ENCODE data around the gene CCR9. TPM values are rescaled to one million over a fixed set of nuclear protein-coding genes. Genes with fewer than 3 reads are reported as not detected.
"Not testable (repeated sequence)": the region's sequence is repeated elsewhere in the genome, so short reads cannot be mapped to it uniquely, and the experiment has no call there.

The CCR9 gene
- total and polyA plus RNA-seq, 8 donors = 0.12 TPM; not detected in 7

DNA sequence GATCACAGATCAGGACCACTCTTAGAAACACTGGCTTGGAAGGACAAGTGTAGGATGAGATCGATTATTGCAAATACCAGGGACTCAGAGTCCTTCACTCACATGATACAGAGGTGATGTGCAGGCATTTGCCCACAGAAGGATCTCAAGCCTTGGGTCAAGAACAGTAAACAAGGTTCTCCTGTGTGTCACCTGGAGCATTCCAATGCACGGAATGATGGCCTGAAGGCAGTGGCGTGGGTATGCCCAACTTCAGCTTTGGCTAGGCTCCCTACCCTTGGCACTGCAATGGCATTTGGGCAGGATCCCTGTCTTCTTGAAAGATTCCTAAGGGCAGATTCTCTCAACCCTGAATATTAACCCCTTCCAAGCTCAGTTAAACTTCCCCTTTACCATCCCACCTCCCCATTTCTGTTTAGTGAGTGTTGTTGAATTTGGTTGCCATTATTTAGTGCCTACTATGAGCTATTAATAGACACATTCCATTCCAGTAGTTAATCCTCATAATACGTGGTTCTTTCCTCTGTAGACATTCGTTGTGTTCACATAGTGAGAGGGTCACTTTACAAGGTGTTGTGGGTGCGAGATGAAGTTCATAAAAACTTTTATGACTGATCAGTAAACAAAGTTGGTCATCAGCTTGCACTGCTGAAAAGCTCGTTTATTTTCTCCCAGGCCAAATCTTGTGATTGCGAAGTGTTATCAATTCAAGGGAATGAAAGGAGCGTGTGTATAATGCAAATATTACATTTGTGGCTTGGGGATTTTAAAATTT lies 43.3 kb upstream of the CCR9 start:
- Histone ChIP-seq H3K27me3 (no peaks in the 10 kb centered on the region), H3K27ac (no peak overlapping the region), H3K4me1 (peaks cover 0 to 7% (median 0%) of the 10 kb centered on the region in 3 donors), H3K9me3 (no peaks in the 10 kb centered on the region), H3K4me3 (no peak overlapping the region), H3K36me3 (no peaks in the 10 kb centered on the region)
- ATAC-seq (no peak), FAIRE-seq (no peak), DNase-seq (no peak)
- 72 to 80% methylated on average over 9 of the region's 9 CpGs for WGBS, 2 donors
- intact Hi-C loops (cut with DNase I) = no loop called here
- TF ChIP-seq, protein P1, sequence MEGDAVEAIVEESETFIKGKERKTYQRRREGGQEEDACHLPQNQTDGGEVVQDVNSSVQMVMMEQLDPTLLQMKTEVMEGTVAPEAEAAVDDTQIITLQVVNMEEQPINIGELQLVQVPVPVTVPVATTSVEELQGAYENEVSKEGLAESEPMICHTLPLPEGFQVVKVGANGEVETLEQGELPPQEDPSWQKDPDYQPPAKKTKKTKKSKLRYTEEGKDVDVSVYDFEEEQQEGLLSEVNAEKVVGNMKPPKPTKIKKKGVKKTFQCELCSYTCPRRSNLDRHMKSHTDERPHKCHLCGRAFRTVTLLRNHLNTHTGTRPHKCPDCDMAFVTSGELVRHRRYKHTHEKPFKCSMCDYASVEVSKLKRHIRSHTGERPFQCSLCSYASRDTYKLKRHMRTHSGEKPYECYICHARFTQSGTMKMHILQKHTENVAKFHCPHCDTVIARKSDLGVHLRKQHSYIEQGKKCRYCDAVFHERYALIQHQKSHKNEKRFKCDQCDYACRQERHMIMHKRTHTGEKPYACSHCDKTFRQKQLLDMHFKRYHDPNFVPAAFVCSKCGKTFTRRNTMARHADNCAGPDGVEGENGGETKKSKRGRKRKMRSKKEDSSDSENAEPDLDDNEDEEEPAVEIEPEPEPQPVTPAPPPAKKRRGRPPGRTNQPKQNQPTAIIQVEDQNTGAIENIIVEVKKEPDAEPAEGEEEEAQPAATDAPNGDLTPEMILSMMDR (IDR thresholded peaks at IDR 0.05) = no peak

DNA sequence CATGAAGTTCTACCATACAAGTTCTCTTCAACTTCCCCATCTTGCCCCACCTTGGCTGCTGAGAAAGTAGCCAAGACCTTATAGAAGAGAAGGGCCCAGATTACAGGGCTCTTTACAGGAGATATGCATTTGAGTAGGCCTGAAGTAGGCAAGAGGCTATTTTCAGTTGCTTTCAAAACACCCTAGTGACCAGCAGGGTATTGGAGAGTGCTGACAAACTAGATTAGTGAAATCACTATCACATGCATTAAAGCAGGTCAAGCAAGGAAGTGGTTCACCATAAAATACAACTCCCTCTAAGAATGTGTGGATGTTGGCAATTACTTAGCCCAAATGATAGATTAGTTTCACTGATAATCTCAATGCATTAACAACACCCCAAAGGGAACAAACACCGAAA lies 41.7 kb upstream of the CCR9 start:
- 89 to 91% methylated on average over 1 of the region's 1 CpG for WGBS, 2 donors
- no peaks in the 10 kb centered on the region for H3K27me3 ChIP-seq
- no peaks in the 10 kb centered on the region for H3K9me3 ChIP-seq

GRCh38 chr3:45848392-45848791 lies 38.0 kb upstream of the CCR9 start:
- no peak overlapping the region for H3K4me3 ChIP-seq
- FAIRE-seq (no peak), ATAC-seq (no peak), DNase-seq (no peak)
- H3K36me3 ChIP-seq = no peaks in the 10 kb centered on the region
- no peaks in the 10 kb centered on the region for H3K9me3 ChIP-seq
- no peak overlapping the region for H3K27ac ChIP-seq
- H3K27me3 ChIP-seq = no peaks in the 10 kb centered on the region
- H3K4me1 ChIP-seq = no peaks in the 10 kb centered on the region
- 96 to 100% methylated on average over 1 of the region's 1 CpG for WGBS, 2 donors
- TF ChIP-seq, protein P1 (IDR thresholded peaks at IDR 0.05) = no peak
- intact Hi-C loops (cut with DNase I) = no loop called here

More for the DNA sequence above, 41.7 kb upstream of the CCR9 start:
- no peak overlapping the region for H3K27ac ChIP-seq
- TF ChIP-seq, protein P1 (IDR thresholded peaks at IDR 0.05) = no peak
- H3K36me3 ChIP-seq = no peaks in the 10 kb centered on the region
- H3K4me1 ChIP-seq = peaks cover 0 to 7% (median 0%) of the 10 kb centered on the region in 3 donors
- DNase-seq (no peak), FAIRE-seq (no peak), ATAC-seq (no peak)
- H3K4me3 ChIP-seq = no peak overlapping the region
- intact Hi-C loops (cut with DNase I) = no loop called here

- ATAC-seq (no peak), DNase-seq (no peak), FAIRE-seq (no peak)
- TF ChIP-seq, protein P1 (IDR thresholded peaks at IDR 0.05) = no peak
- H3K4me1 ChIP-seq = no peaks in the 10 kb centered on the region
- H3K4me3 ChIP-seq = no peak overlapping the region
- 69 to 84% methylated on average over 2 of the region's 2 CpGs for WGBS, 2 donors
- intact Hi-C loops (cut with DNase I) = no loop called here
- no peaks in the 10 kb centered on the region for H3K27me3 ChIP-seq
- H3K27ac ChIP-seq = no peak overlapping the region
- H3K9me3 ChIP-seq = no peaks in the 10 kb centered on the region
- no peaks in the 10 kb centered on the region for H3K36me3 ChIP-seq
Measured at GRCh38 chr3:45852828-45853227, 33.5 kb upstream of the CCR9 start.

GRCh38 chr3:45856323-45856722 lies 30.0 kb upstream of the CCR9 start:
- H3K36me3 ChIP-seq; H3K4me3 ChIP-seq; H3K9me3 ChIP-seq; H3K27ac ChIP-seq; DNase-seq; H3K27me3 ChIP-seq; ATAC-seq; intact Hi-C loops (cut with DNase I); FAIRE-seq; H3K4me1 ChIP-seq: not testable (repeated sequence)
- 83 to 100% methylated on average over 1 of the region's 1 CpG for WGBS, 2 donors

- H3K9me3 ChIP-seq; H3K27me3 ChIP-seq; ATAC-seq; H3K4me1 ChIP-seq; H3K4me3 ChIP-seq; H3K27ac ChIP-seq; DNase-seq; FAIRE-seq; intact Hi-C loops (cut with DNase I); H3K36me3 ChIP-seq: not testable (repeated sequence)
- WGBS, 2 donors = 79 to 86% methylated on average over 2 of the region's 2 CpGs
Measured at GRCh38 chr3:45857024-45857423, 29.3 kb upstream of the CCR9 start.

Data from pancreas (tissue), 10 donors.